HG03097 (cell line): Measurements from ENCODE around the gene NOTCH1.

Experiments
- ATAC-seq: cut with Tn5 transposase; IDR thresholded peaks from one replicate; pipeline ENCODE4 v1.9.1; 2021; ENCODE audit not compliant: unreplicated experiment, low FRiP score

The NOTCH1 gene

GRCh38 chr9:136448655-136449054 lies 97.2 kb downstream of the NOTCH1 start:
- ATAC-seq: no peak

- no peak for ATAC-seq
Observed at GRCh38 chr9:136447173-136447778, 98.6 kb downstream of the NOTCH1 start.

GRCh38 chr9:136445799-136446198 lies 100.0 kb downstream of the NOTCH1 start:
- ATAC-seq: no peak
